ENCODE measurements around the gene HSPA12B. TPM values are rescaled to one million over a fixed set of nuclear protein-coding genes. Genes with fewer than 3 reads are reported as not detected.

The HSPA12B gene
- polyA plus RNA-seq, 2 of the 4 experiments (the other 2 are of a cell fraction): 0.37 to 1.2 TPM

GRCh38 chr20:3771552-3772058, 39.1 kb downstream of the HSPA12B start:
- ATAC-seq (no peak), DNase-seq (ENCODE audit: low read depth in 1 of 2, low spot score in 1 of 2) (no peak), FAIRE-seq (no peak)
- no peak overlapping the region for H3K4me3 ChIP-seq
- no peak overlapping the region for H3K4me2 ChIP-seq
- no peak for TF ChIP-seq RCOR1 (IDR thresholded peaks at IDR 0.05; ENCODE audit: low read depth, low read length)
- TF ChIP-seq NR3C1 (IDR thresholded peaks at IDR 0.05): no peak
- TF ChIP-seq TFCP2L1 (CRISPR knock-in tag; IDR thresholded peaks at IDR 0.05): no peak
- TF ChIP-seq PHF8 (IDR thresholded peaks at IDR 0.05; ENCODE audit: borderline replicate concordance, low read depth): no peak
- no peak for TF ChIP-seq POLR2AphosphoS2 (conservative IDR thresholded peaks at IDR 0.05; ENCODE audit: low read length)
- no peak for TF ChIP-seq ZFP36 (IDR thresholded peaks at IDR 0.05; ENCODE audit: borderline replicate concordance, partially characterized antibody)
- TF ChIP-seq ZC3H11A (IDR thresholded peaks at IDR 0.05): no peak
- TF ChIP-seq RFX5 (IDR thresholded peaks at IDR 0.05): no peak
- no peak for TF ChIP-seq POLR2A (IDR thresholded peaks at IDR 0.05; ENCODE audit: low read length)
- no peak for TF ChIP-seq EHMT2 (IDR thresholded peaks at IDR 0.05; ENCODE audit: low read depth)
- TF ChIP-seq EHF (CRISPR knock-in tag; IDR thresholded peaks at IDR 0.05): no peak
- no peak for TF ChIP-seq TP53 (CRISPR knock-in tag; IDR thresholded peaks at IDR 0.05)
- TF ChIP-seq SMC3 (IDR thresholded peaks at IDR 0.05): no peak
- TF ChIP-seq CBX2 (IDR thresholded peaks at IDR 0.05; ENCODE audit: borderline replicate concordance, low read depth): no peak
- TF ChIP-seq ZNF302 (CRISPR knock-in tag; IDR thresholded peaks at IDR 0.05): no peak
- TF ChIP-seq GATA3 (IDR thresholded peaks at IDR 0.05; ENCODE audit: borderline replicate concordance): no peak
- no peak for TF ChIP-seq JUNB (IDR thresholded peaks at IDR 0.05)
- no peak for TF ChIP-seq CTCF (IDR thresholded peaks at IDR 0.05)
- H3K27ac ChIP-seq: no peak overlapping the region
- POLR2A ChIA-PET: interaction anchor here (0.6 kb wide), 1 partner anchor 46 kb away, joined by 3 read pairs; no protein-coding TSS in a partner anchor
- peaks cover 12% of the 10 kb centered on the region for H3K4me1 ChIP-seq
- no peaks in the 10 kb centered on the region for H3K9me3 ChIP-seq
- CTCF ChIA-PET: interaction anchor here (0.7 to 72.1 kb wide), 6 partner anchors 7 to 301 kb away, joined by 3 to 2233 read pairs (median 820); partner anchors contain the start of genes ADAM33, ADISSP, CENPB and GFRA4
- WGBS (ENCODE audit: missing lambda C conversion rate): 67% methylated on average over 7 of the region's 7 CpGs

GRCh38 chr20:3775457-3776108, 43.1 kb downstream of the HSPA12B start:
- Histone ChIP-seq H3K27ac (no peak overlapping the region), H3K4me3 (no peak overlapping the region), H3K9me3 (no peaks in the 10 kb centered on the region), H3K4me1 (peaks cover under 1% of the 10 kb centered on the region), H3K4me2 (no peak overlapping the region)
- TF ChIP-seq NR3C1 (IDR thresholded peaks at IDR 0.05): no peak
- no peak for TF ChIP-seq BHLHE40 (IDR thresholded peaks at IDR 0.05; ENCODE audit: low read depth, low read length)
- no peak for TF ChIP-seq KDM1A (IDR thresholded peaks at IDR 0.05; ENCODE audit: low read depth)
- no peak for TF ChIP-seq ZNF302 (CRISPR knock-in tag; IDR thresholded peaks at IDR 0.05)
- no peak for TF ChIP-seq MAZ (IDR thresholded peaks at IDR 0.05; ENCODE audit: borderline replicate concordance, low read depth, low read length)
- TF ChIP-seq FOSB (CRISPR knock-in tag; IDR thresholded peaks at IDR 0.05): no peak
- no peak for TF ChIP-seq SREBF2 (IDR thresholded peaks at IDR 0.05)
- TF ChIP-seq HES2 (IDR thresholded peaks at IDR 0.05): no peak
- no peak for TF ChIP-seq NFE2L2 (conservative IDR thresholded peaks at IDR 0.05; ENCODE audit: low read length)
- TF ChIP-seq TFCP2L1 (CRISPR knock-in tag; IDR thresholded peaks at IDR 0.05): no peak
- TF ChIP-seq RCOR1 (IDR thresholded peaks at IDR 0.05; ENCODE audit: low read depth, low read length): no peak
- TF ChIP-seq ESRRA (IDR thresholded peaks at IDR 0.05; ENCODE audit: borderline replicate concordance, low read length): no peak
- no peak for TF ChIP-seq ZC3H11A (IDR thresholded peaks at IDR 0.05)
- TF ChIP-seq FOXS1 (CRISPR knock-in tag; IDR thresholded peaks at IDR 0.05): no peak
- no peak for DNase-seq (ENCODE audit: low read depth in 1 of 2, low spot score in 1 of 2)
- no peak for ATAC-seq
- ChIA-PET CTCF (interaction anchor here (1.3 to 56.5 kb wide), 5 partner anchors 11 to 99 kb away, joined by 3 to 1634 read pairs (median 4); partner anchors contain the start of genes ADISSP, CENPB and HSPA12B), POLR2A (interaction anchor here (1.2 kb wide), 1 partner anchor 8 kb away, joined by 4 read pairs; the partner anchor contains the start of gene ADISSP)
- no peak for FAIRE-seq
- WGBS (ENCODE audit: missing lambda C conversion rate): 38% methylated on average over 4 of the region's 4 CpGs
